AG20443 (cell line): ENCODE data around the gene PDXDC1.
"Not testable (repeated sequence)": the region's sequence is repeated elsewhere in the genome, so short reads cannot be mapped to it uniquely, and the experiment has no call there.

ENCODE experiments used
- DNase-seq: peaks from one replicate; pipeline ENCODE4 v3.0.0; 2012; ENCODE audit warnings: low spot score, mixed read lengths

Gene PDXDC1

DNA sequence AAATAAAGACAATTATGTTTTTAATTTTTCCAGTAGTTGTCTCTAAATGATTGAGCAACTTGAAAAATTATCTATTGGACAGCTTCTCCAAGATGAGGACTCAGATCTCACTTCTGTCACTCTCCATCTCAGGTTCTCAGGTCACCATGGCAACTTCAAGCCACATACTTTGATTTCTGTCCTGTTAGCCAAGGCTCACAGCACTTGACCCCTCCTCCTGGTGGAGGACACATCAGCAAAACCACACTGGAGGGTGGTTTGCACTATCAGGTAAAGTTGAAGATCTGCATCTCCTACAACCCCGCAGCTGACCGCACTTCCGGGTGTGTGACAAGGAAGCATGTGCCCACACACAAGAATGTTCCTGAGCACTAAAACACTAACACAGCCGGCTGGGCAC, 91.1 kb downstream of the PDXDC1 start:
- not testable (repeated sequence) for DNase-seq

DNA sequence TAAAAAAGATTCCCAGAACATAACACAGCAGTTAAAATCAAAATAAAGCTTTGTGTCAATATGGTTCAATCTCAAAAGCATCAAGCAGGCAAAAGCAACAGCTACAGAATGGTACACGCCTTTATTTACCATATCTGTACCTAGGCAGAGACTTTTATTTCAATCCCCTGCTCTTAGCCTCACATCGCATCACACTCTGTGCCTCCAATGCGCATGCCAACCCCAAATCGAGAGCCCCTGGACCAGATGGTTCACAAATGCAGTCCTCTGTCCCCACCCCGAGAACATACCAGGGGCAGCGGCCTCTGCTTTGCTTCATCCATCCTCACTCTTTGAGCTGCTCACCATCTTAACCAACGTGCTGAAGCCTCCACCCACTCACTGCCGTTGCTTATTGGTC, 91.9 kb downstream of the PDXDC1 start:
- DNase-seq, result not testable (repeated sequence)

DNA sequence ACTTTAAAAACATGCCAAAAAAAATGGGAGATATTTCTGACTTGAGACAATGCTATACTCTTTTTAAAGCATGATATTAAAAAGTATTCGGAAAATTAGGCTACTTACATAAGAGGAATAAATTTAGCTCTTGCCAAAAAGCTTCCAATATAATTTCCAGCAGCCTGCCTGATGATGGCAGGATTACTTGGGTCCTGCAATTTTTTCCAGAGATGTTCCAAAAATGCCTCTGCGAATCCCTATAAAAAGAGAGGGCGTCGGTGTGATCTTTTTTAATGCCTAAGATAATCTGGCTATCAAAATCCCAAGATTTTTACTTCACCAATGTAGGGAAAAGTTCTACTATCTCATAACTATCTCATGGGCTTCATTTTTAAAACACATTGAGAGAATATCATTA, 96.2 kb downstream of the PDXDC1 start:
- not testable (repeated sequence) for DNase-seq

DNA sequence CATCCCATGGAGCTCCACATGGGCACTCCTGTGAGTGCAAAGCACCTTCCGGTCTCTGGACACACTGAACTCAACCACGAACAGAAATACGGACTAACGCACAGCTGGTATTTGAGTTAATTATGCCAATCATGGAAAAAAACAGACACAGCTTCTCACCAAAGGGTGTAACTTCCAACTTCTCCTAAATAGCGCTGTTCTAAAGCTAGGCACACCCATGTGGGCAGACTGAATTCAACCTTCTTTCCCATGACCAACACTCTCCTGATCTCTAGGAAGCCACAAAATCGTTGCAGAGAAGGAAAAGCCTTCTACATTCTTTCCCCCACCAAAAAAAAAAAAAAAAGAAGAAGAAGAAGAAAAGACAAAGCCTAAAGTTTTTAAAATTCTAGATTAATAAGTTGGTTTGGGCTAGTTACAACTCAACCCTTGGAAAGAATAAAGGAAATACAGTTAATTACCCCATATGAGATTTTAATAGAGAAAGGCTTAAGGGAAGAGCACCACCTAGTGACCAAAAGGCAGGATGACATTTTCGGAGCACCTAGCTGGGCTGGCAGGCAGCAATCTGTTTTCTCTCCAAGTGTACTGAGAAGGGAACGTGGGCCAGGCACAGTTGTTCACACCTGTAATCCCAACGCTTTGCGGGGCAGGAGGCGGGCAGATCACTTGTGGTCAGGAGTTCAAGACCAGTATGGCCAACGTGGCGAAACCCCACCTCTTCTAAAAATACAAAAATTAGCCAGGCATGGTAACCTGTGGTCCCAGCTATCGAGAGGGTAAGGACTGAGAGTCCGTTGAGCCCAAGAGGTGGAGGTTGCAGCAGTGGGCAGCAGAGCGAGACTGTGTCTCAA, 97.3 kb downstream of the PDXDC1 start:
- DNase-seq, result not testable (repeated sequence)

- no peak for DNase-seq
These were observed 98.3 kb downstream of the PDXDC1 start for GRCh38 chr16:15073101-15073500.

DNA sequence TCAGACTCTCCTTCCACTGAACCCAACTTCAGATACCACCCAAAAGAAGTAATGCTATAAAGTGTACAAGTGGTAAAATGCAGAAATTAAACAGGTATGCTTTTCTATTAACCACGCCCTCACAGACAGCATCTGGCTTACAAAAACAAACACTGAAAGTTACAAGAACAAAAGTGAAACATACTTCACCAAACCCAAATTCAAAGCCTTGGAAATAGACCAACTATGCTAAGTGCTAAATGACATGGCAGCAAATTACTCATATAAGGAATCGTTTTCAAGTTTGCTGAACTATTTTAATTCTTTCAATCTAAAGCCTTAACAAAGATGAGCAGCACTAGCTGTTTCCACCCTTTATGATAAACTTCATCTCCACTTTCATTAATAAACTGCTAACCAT, 101.3 kb downstream of the PDXDC1 start:
- not testable (repeated sequence) for DNase-seq

DNA sequence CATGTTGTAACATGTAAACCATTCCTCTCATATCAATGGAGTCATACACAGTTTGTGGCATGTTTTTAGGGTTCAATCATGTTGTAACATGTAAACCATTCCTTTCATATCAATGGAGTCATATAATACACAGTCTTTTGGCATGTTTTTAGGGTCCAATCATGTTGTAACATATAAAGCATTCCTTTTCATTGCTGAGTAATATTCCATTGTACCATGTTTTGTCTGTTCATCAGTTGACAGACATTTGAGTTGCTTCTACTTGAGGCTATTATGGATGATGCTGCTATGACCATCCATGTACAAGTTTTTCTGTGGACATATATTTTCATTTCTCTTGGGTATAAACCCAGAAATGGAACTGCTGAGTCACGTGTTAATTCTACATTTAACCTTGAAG, 106.1 kb downstream of the PDXDC1 start:
- not testable (repeated sequence) for DNase-seq

GRCh38 chr16:15082788-15083187, 108.0 kb downstream of the PDXDC1 start:
- DNase-seq, result not testable (repeated sequence)

DNA sequence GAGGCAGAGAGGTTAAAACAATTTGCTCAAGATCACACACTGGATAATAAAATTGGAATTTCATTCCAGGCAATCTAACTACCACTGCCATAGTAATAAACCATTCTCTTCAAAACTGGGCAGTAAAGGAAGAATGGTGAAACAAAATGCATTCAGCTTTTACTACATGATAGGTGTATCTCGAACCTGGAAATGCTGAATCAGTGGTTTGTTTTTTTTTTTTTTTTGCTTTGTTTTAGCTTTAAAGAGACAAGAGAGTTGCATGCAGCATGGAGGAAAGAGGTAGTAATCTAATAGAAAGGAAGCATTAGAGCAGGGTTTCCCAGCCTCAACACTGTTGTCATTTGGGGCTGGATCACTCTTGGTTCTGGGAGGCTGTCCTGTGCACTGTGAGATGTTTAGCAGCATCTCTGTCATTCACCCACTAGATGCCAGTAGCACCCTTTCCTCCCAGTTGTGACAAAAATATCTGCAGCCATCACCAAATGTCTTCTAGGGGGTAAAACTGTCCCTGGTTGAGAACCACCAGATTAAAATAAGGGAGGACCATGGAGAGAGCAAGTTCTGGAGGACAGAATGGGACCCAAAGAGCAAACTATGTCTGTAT, 115.9 kb downstream of the PDXDC1 start:
- not testable (repeated sequence) for DNase-seq

DNA sequence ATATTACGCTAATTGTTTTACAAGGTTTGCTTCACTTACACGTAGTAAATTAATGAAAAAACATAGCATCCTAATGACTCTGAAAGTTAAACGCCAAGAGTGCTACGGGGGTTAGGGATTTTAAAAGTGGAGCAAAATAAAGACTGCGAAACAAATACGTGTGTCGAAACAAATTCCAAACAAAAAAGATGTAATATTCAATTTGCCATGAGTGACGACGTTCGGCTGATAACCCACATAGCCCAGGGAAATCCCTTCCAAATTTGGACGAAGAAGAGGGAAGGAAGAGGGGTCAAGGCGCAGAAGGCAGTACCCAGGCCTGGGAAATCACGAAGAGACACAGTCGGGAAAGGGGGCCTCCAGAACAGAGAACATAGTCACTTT, 118.7 kb downstream of the PDXDC1 start:
- not testable (repeated sequence) for DNase-seq

DNA sequence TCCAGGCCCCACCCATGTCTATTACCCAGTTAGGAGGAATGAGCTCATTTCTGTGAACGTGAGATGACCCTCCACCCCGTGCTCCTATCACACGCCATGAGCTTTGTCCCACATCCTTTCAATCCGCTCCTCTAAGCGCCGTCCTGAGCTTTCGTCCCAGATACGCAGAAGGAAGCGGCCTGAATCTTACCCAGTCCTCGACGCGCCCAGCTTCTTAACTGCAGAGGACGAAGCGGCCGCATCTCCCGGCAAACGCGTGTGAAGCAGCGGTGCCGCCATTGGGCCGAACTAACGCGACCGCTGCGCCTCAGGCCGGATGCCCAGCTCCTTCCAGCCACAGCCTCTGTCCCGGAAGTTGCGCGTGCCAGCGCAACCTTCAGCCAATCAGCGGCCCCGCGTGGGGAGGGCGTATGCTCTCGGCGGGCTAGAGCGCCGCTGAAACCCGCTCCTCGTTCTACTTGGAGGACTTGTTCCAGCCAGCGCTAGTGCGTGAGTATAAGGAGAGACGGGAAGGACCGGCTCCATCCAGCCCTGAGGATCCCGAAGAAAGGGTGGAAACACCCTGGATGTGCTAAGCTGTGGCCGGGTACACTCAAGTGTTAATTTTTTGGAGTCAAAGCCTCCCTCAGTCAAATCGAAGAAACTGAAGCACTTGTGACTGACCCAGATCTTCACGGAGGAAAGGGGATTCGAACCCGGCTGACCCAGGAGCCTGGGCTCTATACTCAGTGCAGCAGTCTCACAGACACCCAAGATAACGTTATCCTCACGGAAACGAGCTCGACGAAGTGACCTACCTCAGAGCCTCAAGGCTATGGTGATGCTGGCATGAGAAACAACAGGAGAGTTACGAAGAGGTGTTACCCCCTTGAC, 119.4 kb downstream of the PDXDC1 start, which contains the start of gene RRN3:
RRN3 (minus strand) TSS at position 318 of the 873 bp plus-strand sequence; CDS start at position 279, 39 bp downstream.
- DNase-seq, result peak; percentile 93

DNA sequence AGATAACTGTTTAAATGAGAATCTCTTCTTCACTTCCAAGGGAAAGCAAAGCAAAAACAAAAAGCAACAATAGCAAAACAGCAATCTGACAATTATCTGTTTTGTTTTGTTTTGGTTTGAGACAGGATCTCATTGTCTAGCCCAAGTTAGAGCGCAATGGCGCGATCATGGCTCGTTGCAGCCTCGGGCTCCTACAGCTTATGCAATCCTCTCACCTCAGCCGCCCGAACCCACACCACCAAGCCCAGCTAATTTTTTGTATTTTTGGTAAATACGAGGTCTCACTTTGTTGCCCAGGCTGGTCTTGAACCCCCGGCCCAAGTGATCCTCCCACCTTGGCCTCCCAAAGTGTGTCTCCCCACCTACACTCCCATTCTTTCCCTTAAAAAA, 121.8 kb downstream of the PDXDC1 start:
- not testable (repeated sequence) for DNase-seq

GRCh38 chr16:15099366-15099909, 124.6 kb downstream of the PDXDC1 start:
- not testable (repeated sequence) for DNase-seq

- DNase-seq, result not testable (repeated sequence)
These were observed 125.7 kb downstream of the PDXDC1 start for GRCh38 chr16:15100372-15100987.

DNA sequence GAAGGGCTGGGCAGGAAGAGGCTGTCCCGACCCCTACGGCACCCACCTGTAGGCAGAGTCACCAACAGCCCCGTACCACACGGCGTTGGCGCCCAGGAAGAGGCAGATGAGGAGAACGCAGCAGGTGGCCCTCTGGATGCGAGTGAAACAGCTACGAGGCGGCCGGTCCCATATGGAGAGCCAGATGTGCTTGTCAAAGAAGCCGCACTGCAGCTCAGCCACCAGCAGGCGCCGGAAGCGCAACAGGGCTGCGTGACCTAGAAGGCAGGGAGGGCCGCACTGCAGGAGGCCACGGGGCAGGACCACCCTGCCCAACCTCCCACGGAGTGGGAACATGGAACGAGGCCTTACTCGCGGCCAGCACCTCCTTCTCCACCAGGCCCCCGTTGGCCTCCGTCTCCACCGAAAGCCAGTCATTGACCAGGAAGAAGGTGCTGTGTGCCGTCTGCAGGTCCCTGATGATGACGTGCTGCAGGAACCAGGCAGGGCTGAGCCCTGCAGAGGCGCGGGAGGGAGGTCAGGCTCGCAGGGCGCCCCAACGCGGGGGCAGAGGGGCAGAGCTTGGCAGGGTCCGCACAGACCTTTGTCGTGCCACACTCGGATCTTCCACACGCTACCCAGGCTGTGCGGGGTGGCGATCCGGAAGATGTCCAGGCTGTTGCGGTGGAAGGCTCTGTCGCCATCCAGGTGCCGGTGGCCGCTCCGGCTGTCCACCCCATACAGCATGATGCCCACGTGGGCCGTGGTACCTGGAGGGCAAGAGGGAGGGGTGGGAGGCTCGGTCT, 153.0 kb downstream of the PDXDC1 start:
- not testable (repeated sequence) for DNase-seq

GRCh38 chr16:15130256-15130932, 155.6 kb downstream of the PDXDC1 start:
- DNase-seq, result not testable (repeated sequence)

DNA sequence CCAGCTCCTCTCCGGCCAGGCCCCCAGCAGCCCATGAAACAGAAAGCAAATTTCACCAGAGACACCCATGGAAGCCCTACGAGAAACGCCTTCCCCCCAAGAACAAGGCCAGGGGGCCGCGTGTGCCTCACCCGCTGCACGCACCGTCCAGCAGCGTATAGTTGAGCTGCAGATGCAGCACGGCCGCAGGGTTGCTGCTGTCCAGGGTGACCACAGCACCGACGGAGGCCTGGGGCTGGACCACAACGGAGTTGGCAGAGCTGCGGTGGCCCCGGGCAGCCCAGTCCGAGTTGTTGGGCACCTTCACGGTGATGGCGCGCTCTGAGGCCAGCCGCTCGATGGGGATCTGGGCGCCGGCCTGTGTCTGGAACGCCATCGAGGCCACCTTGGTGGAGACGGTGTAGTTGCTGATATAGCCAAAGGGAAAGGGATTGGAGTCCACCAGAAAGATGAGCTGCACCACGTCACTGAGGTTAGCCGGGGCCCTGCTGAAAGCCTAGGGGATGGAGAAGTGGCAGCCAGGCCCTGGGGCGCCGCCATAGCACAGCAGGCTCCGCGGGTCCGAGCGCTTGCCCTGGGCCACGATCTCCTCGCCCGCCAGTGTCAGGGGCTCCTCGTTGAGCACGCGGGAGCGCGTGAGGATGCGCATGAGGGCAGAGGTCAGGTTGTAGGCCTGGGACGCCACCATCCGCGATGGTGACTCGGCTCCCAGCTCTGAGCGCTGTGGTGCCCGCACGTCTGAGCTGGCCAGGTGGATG, 156.3 kb downstream of the PDXDC1 start:
- not testable (repeated sequence) for DNase-seq

GRCh38 chr16:15132719-15133428, 158.0 kb downstream of the PDXDC1 start:
- not testable (repeated sequence) for DNase-seq

- not testable (repeated sequence) for DNase-seq
These were observed 158.7 kb downstream of the PDXDC1 start for GRCh38 chr16:15133554-15133953.
